HG03060 (cell line): ENCODE measurements around the gene LAMA5.

Source experiments
- ATAC-seq: cut with Tn5 transposase; IDR thresholded peaks from one replicate; pipeline ENCODE4 v1.9.1; 2021; ENCODE audit warnings: low read depth, moderate number of reproducible peaks; ENCODE audit not compliant: unreplicated experiment

The LAMA5 gene

DNA sequence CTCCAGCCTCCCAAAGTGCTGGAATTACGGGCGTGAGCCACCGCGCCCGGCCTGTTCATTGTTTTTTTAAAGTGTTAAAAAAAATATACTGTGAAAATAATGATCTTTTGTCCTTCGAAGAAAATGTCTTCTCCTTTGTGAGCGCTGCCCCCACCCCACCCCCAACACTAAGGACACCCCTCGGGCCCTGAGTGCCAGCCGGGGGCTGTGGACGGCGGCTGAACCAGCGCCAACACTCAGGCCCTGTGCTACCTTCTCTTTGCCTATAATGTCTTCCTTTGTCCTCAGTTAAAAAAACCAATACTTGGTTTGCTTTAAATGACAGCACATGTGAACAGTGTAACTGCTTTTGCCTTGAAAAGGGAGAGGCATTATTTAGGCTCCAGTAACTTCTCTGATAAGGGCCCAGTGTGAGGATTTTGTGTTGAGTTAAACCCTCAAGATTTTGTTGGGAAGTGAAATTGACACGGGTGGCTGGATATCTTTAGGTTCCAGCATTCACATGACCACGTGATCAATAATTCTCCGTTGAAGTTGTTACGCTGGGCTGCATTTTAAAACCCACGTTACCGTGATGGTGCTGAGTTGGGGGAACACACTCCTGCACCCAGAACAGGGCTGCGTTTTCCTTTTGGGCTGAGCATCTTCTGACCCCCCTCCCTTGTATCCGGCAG lies 73.9 kb downstream of the LAMA5 start:
- no peak for ATAC-seq

- ATAC-seq = no peak
Observed at GRCh38 chr20:62292108-62292507, 75.0 kb downstream of the LAMA5 start.

- ATAC-seq = no peak
Observed at GRCh38 chr20:62291251-62292066, 75.7 kb downstream of the LAMA5 start.

DNA sequence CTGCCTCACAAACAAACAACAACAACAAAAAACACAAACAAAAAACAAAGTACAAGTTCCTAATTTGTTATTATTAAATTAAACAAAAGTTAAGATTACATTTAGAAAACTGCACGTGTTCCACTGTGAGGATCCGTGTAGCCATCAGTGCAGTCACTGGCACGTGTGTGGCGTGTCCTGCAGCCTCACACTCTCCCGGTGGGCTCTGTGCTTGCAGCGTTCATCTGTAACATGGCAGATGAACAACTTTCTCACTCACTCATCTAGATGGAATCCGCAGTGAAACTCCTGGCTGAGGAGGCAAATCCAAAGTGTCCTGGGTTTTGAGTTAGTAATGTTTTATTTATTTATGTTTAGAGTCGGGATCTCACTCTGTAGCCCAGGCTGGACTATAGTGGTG lies 77.2 kb downstream of the LAMA5 start:
- ATAC-seq = no peak

- no peak for ATAC-seq
Observed at GRCh38 chr20:62289131-62289530, 78.0 kb downstream of the LAMA5 start.

- no peak for ATAC-seq
Observed at GRCh38 chr20:62288535-62289105, 78.5 kb downstream of the LAMA5 start.

DNA sequence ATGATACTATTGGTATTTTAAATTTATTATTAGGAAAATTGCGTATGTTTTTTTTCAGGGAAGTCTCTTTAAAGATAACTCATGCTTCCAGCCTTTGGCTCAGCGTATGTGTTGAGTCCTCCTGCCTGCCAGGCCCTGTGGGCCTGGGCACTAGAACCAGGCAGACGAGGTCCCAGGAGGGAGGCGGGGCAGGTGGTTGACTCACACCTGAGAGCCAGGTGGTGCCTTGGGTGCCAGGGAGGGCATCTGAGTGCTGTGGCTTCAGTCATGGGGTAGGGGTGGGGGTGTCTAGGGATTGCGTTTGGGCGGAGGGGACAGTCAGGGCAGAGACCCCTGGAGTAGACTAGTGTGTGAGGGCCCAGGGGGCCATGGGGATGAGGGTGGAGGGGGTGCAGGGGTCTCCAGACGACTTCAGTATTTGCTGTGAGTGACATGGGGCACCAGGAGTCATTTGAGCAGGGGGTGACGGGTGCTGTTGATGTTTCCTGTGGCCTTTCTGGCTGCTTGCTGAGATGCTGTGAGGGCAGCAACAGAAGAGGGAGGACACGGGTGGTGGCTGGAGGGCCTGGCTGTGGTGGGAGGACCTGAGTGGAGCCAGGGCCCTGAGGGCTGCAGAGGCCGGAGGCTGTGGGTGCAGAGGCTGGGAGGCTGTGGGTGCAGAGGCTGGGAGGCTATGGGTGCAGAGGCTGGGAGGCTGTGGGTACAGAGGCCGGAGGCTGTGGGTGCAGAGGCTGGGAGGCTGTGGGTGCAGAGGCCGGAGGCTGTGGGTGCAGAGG lies 79.2 kb downstream of the LAMA5 start:
- no peak for ATAC-seq

- no peak for ATAC-seq
Observed at GRCh38 chr20:62287129-62287528, 80.0 kb downstream of the LAMA5 start.

GRCh38 chr20:62286493-62287064 lies 80.5 kb downstream of the LAMA5 start:
- no peak for ATAC-seq

- ATAC-seq = no peak
Observed at GRCh38 chr20:62285722-62286121, 81.4 kb downstream of the LAMA5 start.

GRCh38 chr20:62285151-62285550 lies 82.0 kb downstream of the LAMA5 start:
- ATAC-seq = no peak

DNA sequence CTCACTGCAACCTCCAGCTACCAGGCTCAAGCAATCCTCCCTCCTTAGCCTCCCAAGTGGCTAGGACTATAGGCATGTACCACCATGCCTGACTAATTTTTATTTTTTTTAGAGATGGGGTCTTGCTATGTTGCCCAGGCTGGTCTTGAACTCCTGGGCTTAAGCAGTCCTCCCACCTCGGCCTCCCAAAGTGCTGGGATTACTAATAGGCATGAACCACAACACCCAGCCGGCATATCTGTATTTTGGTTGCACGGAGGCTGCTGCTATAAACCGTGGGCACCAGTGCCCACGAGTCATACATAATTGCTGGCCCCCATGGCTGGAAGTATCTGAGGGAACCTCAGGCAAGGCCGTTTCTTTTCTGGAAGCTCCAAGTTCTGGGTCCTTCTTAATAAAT lies 82.7 kb downstream of the LAMA5 start:
- no peak for ATAC-seq

DNA sequence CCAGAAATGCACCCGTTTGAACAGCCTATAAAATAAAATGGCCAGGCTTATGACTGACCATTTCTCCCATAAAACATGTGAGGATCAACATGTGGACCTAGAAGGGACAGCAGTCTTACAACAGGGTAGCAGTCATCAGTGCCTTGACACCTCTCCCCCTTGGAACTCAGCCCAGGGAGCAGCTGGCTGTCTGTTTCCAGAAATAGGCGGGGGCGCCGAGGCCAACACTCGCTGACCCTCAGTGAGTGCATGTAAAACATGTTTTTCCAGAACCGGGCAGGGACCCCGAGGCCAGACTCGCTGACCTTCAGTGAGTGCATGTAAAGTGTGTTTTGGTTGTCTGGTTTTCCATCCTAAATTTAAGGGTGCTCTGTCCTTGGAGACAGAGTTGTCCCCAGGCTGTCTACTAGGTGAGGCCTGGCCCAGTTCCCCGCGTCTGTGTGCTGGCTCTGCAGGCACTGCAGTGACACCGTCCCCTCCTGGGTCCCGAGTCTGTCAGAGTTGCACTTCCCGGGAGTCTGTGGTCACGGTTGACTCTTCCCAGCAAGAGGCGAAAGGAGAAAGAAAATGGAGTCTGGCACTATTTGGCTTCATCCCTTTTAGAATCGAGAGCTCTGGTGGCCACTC lies 84.1 kb downstream of the LAMA5 start:
- ATAC-seq = no peak

DNA sequence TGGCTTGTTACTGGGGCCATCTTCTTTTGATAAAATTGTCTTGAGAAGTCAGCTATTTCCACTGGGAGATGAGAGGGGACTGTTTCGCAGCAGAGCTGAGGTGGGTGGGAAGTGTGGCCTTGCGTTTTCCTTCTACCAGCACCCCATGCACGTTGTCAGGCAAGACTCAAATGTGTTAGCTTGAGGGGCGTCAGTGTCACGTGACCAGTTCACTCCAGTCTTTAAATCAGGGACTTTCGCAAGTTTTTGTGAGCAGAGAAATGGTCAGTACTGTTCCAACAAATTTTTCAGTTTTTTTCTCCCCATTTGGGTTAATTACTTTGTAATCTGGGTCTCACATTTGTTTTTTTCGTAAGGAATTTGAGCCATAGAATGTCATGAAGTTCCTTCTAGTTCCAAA lies 85.0 kb downstream of the LAMA5 start:
- no peak for ATAC-seq

DNA sequence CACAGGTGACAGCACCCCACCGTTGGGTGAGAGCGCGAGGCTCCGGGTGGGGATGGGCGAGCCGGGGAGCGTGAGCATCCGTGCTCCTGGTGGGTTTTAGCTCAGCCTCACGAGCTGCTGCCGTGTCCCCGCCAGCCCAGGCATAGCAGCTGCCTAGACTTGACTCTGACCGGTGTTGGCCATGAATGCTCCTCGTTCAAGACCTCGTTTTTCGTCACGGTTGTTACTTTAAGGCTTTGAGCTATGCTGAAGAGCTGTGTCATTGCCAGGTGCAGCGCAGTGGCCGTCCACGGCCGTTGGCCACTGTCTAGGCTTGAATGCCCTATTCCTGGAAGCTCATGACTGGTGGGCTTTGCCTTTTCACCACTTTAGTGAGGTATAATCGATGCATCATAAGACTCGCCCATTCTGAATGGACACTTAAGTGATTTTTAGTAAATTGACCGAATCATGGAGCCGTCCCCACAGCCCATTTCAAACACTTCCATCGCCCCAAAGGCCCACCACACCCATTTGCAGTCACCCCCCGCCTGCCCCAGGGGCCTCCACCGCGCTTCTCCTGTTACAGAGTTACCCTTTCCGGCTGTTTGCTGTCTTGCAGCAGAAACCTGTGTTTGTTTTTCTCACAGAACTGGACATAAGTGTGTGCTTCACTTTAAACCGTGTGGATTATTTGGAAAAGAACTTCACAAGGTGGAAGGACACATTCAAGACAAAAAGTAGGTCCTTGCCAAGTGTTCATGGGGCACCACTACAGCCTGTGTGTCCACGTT lies 85.8 kb downstream of the LAMA5 start:
- no peak for ATAC-seq

DNA sequence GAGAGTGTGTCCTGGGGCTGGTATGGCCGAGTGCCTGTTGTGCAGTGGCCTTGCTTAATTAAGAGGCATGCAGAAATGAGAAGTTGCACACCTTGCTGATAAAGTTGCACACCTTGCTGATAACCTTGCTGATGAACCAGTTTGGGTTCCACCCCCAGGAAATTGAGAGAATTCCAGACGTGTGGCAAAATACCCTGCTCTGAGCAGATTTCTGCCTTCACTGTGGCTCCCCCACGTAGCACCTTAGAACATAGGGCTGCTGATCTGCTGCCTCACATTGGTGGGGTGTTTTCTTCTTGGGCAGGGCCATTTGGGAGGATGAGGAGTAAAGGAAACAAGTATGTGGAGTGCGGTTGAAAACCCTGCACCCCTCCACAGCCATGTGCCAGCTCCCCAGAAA lies 86.8 kb downstream of the LAMA5 start:
- ATAC-seq = no peak

GRCh38 chr20:62277253-62277652 lies 89.9 kb downstream of the LAMA5 start:
- ATAC-seq = no peak

DNA sequence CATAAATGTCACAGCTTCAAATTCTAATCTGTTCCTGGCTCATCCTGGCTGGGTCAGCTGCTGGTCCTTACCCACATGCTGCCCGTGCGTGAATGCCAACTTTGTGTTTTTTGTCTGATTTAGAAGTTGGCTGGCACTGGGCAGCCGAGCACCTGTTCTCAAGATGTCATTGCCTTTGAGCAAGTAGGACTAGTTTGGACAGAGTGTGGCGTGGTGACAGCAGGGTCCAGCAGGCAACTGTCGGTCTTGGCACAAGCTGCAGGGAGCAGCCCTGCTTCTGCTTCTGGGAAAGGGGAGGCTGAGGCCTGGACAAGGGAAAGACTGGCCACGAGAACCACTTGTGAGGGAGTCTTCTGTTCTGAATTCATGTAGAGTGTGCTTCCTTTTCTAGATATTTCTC lies 90.7 kb downstream of the LAMA5 start:
- ATAC-seq = no peak

- no peak for ATAC-seq
Observed at GRCh38 chr20:62275219-62275618, 91.9 kb downstream of the LAMA5 start.
